ENCODE results near the gene PPP1R3A.

The PPP1R3A gene

DNA sequence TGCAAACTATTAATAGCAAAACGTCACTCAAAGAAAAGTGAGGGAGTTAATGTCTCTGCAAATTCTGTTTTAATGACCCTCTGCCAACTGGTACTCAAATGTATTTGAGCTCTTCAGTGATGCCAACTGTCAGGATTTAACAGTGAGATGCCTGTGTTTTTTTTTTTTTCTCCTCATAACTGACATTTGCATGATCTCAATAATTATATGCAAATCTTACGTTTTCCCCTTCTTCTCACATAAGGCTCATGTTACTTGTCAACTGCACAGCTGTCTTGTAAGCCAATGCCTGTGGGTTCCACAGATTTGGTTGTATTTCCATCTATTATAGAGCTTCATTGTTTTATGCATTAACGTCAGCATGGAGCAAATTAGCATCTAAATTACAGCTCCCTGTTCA lies 38.2 kb downstream of the PPP1R3A start:
- no peak for DNase-seq

DNA sequence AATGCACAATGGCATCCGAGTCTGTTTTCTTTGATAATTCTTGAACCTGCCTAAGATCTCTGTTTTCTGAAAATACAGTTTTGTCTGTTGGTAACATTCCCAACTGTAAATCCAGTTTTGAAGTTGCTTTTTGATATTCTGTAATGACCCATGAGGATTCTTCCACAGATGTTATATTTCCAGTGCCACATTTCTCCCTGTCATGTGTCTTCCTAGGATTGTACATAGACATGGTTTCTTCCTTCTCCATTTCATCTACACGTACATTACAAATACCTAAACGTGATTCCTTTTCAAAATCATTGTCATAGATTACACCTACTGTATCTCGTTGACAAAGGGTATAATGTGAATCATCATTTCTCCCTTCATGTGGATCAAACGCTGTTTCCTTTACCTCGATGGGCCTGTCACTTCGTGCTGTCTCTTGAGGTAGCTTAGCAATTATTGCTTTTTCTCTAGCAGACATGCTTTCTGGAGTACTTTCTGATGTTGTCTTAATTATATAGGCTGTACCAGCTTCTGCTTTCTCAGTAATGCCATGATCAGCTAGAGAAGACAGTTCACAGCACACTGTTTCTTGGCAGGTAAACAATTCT lies 40.3 kb downstream of the PPP1R3A start:
- DNase-seq = no peak

DNA sequence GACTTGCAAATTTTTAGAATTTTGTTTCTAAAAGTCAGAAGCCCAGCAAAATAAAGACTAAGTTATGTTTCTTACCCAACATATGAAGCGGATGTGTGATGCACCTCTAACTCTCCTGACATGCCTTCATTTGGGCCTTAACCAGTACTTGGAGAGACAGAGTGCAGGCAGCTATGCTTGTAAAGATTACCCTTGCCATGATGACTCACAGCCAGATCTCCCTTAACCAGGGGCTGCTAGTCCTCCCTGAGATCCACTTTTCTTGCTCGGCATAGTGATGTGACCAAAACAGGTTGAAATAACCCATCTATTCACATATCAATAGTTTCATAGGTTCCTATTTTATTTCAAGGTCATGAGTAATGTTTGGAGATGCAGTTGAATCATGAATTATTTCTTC lies 43.6 kb downstream of the PPP1R3A start:
- DNase-seq = no peak

DNA sequence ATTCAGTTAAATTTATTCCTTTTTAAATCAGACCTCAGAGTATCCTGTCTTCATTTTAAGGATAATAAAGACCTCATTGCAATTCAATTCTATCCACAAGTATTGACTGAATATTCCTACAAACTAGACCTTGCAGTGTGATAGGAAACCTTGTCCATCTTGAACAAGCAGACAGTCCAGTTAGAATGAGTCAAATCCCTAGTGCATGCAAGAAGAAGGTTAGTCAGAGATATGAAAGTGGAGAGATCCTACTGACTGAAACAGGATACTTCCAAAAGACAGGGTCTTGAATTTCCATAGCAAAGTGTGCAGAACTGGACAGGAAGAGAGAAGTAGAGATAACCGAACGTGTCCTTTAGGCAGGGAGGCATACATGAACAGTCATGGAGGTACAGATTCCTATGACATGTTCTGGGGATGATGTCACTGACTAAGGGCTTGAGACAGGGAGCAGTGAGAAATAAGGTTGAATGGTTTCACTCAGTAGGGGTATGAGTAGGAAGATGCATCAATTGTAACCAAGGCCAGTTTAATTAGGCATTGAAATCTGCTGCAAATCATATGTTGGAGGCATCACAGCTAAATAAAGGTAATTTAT lies 45.2 kb downstream of the PPP1R3A start:
- DNase-seq = no peak

DNA sequence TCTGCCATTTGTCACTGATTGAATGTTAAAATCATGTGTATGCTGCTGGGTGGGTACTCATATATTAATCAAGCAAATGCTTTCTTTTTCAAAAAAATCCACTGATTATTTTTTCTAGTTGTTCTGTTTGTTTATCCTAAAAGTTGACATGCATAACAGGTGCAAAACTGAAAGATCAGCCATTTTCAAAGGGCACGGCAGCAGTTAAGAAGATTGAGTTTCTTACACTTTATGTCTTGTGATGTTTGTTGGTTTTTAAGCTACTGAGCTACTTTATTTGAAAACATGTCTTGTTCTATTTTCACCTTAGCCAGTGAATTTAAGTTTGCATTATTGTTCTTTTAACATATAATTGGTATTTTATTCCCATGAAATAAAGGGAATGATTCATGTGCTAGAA lies 45.8 kb downstream of the PPP1R3A start:
- DNase-seq = no peak

DNA sequence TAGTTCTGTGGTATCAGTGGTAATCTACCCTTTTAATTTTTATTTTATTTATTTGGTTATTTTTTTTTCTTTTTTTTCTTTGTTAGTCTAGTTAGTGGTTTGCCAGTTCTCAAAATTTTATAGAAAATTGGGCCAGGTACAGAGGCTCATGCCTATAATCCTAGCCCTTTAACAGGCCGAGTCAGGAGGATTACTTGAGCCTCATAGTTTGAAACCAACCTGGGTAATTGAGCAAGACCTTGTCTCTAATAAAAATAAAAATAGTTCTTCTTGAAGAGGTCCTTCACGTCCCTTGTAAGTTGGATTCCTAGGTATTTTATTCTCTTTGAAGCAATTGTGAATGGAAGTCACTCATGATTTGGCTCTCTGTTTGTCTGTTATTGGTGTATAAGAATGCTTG lies 51.5 kb downstream of the PPP1R3A start:
- DNase-seq = no peak

DNA sequence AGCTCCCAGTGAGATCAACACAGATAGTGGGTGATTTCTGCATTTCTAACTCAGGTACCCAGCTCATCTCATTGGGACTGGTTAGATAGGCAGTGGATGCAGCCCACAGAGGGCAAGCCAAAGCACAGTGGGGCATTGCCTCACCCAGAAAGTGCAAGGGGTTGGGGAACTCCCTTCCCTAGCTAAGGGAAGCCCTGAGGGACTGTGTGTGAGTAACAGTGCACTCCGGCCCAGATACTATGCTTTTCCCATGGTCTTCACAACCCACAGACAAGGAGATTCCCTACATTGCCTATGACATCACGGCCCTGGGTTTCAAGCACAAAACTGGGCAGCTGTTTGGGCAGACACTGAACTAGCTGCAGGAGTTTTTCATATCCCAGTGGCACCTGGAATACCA lies 62.8 kb downstream of the PPP1R3A start:
- no peak for DNase-seq

DNA sequence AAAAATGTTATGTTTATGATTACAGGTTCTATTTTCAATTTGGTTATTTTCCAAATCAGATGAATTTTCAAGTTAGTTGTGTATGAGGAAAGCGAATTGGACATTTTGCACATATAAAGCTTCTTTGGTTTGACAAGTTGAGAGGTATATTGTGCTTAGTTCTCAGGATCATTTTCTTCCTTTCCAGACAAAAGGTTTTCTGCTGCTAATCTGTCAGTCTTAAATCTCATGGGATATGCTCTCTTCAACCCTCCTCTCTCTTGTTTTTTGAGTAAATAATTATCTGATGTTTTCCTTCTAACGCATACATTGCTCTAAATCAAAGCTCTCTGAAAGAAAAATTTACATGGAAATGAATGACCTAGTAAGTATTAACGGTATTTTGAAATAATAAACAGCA lies 77.9 kb downstream of the PPP1R3A start:
- no peak for DNase-seq

DNA sequence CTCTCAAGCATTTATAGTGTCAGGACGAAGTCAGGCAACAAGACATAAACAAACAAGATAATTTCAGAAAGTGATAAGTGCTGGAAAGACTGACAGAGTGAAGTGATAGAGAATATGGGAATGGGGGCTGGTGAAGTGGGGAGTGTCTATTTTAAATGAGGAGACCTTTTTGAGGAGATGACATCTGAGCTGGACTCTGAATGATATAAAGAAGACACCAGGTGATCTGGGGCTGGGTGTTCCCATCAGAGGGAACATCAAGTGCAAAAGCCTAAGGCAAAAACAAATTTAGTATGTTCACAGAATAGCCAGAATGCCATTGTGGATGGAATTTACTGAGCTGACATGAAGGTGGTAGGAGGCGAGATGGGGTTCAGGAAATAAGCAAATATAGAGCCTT lies 83.4 kb downstream of the PPP1R3A start:
- DNase-seq = no peak

DNA sequence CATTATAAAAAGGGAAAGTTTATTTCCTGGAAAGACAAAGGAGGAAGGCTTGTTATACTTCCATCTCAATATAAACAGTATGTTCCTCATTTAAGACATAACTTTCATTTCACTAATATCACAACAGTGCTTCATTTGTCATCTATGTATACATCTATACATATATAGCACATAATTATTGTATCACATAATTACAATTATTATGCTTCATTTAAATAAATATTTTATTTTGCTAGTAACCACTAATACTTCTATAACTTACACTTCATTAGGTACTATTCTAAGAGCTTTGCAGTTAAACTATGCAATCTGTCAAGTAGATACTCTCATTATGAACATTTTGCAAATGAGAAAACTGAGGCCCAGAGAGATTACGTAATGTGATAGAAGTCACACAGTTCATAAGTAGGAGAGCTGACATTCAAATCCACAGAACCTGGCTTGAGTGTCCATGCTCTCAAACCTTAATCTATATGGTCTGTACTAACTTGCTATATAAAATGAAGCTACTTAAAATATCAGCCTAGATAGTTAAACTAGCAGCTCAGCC lies 86.5 kb downstream of the PPP1R3A start:
- no peak for DNase-seq

DNA sequence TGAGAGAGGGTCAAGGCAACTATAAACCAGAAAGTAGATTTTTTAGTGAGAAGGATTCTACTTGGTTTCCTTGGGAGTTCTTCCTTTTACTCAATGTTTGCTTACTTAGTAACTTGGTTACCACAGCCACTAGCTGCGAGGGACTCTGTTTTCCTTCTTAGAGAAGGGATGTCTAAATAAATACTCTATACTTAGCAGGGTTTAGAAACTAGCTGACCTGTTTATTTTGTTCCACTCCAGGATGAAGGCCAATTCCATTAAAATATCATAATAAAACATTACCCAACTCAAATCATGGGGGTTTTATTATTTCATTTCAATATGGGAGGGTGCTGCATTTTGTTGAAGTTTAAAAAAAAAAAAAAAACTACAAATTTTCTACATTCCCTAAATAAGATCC lies 87.3 kb downstream of the PPP1R3A start:
- no peak for DNase-seq

DNA sequence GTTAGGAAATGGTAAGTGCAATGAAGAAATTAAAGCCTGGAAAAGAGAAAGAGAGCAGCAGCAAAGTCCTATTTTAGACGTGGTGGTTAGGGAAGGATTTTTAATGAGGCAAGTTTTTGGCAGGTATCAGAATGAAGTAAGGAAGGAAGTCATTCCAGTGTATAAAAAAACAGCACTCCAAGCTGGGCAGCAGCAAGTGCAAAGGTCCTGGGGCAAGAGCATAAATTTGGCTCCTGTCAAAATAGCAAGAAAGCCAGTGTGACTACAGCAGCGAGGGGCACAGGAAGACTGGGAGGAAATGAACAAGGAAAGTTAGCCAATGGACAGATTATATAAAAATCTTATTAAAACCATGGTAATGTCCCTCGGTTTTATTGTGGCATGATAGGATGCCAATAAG lies 90.2 kb downstream of the PPP1R3A start:
- no peak for DNase-seq

Data from NCI-H187 (cell line).